ENCODE measurements around the gene NAPG. TPM values are rescaled to one million over a fixed set of nuclear protein-coding genes. Genes with fewer than 3 reads are reported as not detected.
"Not testable (repeated sequence)": the region's sequence is repeated elsewhere in the genome, so short reads cannot be mapped to it uniquely, and the experiment has no call there.

NAPG gene
- polyA plus RNA-seq, 5 donors, result 21.5 to 32.2 (median 29.8) TPM

GRCh38 chr18:10544093-10544748 is 18.4 kb downstream of the NAPG start:
- no peak for DNase-seq

GRCh38 chr18:10546557-10547300 is 20.9 kb downstream of the NAPG start:
- no peak for DNase-seq

DNA sequence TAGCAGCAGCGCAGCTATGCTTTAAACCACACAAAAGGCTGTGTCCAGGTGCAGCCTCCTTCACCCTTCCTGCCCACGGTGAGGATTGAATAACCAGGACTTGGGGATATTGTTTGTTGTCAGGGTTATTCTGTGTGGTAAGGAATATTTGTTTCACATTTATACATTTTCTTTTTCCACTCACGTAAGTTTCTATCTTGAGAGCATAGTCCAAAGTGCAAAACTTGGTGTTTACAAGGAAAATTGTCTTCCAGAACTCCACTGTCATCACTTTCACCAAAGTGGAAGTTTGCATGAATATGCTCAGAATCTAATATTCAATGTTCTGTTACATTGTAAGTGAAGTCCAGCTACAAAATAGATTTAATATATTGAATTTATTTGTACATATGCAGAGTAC is 26.4 kb downstream of the NAPG start:
- no peak for DNase-seq

- not testable (repeated sequence) for DNase-seq
These were observed 30.4 kb downstream of the NAPG start for GRCh38 chr18:10556251-10556650.

DNA sequence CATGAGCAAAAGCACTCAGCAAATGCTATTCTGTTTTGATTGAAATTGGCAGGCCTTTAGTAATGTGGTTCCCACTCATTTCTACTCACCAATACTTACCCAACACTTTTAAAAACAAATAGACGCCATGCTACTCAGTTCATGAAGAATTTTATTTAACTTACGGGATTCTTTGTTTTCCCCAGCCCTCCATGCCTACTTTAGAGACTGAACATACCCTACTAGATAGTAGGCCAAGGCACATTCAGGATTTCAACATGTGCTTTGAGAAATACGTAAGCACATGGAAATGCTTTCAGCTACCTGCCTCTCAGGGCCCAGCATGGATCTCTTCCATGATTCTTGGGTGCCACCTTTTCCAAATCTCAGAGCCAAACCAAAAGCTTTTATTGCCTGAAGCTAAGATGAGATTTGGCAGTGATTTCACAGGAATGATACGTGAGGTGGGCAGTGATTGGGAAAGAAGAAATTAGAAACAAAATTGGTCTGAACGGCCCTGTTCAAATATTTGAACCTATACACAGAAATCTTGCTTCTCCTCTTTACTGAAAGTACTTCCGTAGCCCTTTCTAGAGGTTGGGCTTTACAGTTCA is 31.4 kb downstream of the NAPG start:
- no peak for DNase-seq

- no peak for DNase-seq
These were observed 32.6 kb downstream of the NAPG start for GRCh38 chr18:10558243-10558966.

DNA sequence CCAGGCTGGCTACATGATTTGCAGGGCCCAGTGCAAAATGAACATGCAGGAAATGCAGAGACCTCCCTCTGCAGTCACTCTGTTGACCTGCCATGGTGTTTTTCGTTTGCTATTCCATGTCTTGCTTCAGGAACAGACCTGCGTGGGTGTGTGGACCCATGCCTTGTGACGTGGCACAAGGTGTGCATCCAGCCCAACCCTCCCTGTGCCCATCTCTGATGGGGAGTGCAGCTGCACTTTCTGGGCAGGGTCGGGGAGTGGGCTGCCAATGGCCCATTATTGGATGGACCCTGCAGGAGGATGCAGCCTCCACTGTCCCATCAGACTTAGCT is 33.1 kb downstream of the NAPG start:
- no peak for DNase-seq

DNA sequence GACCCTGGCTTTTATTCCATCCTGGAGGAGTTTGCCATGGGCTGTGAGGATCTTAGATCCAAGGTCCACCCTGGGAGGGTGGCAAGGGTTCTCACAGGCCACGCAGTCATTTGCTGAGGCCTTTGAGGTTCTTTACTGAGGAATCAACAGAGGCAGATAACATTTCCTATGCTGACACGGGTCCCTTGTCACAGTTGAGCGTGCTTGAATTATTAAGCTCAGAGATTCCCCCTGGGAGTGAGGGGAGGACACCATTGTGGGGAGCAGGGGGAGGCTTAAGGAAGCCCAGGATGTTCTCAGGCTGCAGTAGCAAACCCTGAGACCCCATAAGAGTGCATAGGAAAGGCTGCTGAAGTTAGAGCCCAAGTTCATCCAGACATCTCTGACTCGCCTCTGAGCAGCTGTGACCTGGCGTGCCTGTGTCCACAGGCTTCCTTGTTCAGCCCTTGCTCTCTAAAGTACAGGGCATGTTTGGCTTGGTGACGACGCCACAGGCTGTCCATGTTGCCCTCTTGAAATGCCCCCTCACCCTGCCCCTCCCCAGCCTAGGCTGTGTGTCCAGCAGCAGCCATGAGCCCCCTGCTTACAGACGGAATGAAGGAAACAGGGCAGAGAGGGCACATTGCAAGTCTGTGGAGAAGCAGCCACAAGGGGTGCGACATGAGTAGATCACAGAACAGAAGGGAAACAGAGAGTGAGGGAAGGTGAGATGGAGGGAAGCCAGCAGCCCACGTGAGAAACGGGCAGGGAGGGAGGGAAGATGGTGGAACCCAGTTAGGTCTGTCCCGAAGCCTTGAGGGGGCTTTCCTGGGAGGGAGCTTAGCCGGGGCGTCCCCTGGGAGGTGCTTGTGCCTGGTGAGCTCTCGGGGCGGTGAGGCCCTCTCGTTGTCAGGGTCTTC is 34.0 kb downstream of the NAPG start:
- peak in 1 of 2 donors; percentile 8 for DNase-seq

DNA sequence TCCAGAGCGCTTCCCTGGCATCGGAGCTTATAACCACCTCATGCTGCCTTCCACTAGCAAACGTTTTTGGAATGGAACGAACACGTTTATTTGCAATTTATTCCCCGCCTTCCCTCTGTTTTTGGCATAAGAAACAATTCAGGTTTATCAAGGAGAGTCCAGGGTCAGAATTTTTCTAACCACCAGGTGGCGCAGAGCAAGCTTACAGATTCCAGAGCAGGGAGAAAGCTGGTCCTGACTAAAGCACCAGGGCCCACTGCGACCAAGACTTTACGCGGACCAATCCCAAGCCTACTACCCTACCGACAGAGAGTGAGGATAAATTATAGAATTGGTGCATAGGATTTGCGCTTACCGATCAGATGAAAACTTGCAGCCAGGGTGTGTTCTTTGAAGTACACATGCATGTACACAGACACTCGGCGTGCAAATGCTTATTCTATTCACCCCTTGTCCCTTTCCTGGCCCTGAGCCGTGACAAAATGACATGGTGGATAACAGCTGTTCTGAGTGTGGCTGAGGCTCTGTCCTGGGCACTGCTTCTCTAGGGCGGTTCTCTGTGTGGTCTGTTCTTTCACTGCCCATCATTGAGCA is 34.7 kb downstream of the NAPG start:
- DNase-seq, result peak; percentile 63 to 73

DNA sequence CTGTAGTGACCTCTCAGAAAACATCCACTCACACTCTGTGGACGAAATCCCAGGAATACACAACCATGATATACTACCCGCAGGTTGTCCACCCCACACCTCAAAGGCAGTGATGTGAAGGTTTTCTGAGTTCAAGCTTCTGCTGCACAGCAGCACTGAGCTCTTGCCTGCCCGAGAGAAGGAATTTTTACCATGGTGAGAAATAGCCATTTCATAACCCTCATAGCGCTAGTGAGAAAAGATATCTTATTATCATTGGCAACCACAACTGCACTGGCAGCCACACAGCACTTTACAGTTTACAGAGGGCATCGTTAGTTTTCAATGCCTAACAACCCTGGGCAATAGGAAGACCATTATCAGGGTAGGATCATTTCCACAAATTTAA is 36.9 kb downstream of the NAPG start:
- no peak for DNase-seq

- no peak for DNase-seq
These were observed 38.1 kb downstream of the NAPG start for GRCh38 chr18:10563886-10564285.

GRCh38 chr18:10564975-10565773 is 39.3 kb downstream of the NAPG start:
- DNase-seq, result no peak

DNA sequence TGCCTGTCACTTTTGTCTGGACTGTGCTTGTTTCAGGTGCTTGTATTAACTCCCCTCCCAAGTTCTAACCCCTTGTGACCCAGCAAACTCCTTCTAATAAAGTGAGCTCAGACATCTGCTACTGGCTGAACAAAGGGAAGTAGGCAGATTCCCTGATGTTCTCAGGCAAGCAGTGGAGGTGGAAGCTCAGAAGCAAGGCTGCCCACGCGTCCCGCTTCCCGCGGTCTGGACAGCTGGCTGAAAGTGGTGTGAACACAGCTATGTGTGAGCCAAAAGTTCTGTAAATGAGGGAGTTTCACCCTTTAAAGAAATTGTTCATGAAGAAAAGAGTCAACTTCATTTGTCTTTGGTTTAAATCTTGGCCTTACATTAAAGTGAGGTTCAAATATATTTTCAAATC is 40.0 kb downstream of the NAPG start:
- no peak for DNase-seq

- no peak for DNase-seq
These were observed 40.6 kb downstream of the NAPG start for GRCh38 chr18:10566390-10566789.

DNA sequence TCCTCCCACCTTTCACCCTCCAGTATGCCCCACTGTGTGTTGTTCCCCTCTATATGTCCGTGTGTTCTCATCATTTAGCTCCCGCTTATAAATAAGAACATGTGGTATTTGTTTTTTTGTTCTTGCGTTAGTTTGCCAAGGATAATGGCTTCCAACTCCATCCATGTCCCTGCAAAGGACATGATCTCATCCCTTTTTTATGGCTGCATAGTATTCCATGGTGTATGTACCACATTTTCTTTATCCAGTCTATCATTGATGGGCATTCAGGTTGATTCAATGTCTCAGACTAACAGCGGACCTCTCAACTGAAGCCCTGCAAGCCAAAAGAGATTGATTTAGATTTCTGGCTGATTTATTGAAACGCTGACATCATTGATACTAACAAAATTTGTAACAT is 44.1 kb downstream of the NAPG start:
- not testable (repeated sequence) for DNase-seq

- no peak for DNase-seq
These were observed 44.8 kb downstream of the NAPG start for GRCh38 chr18:10570622-10571021.

- DNase-seq, result no peak
These were observed 45.7 kb downstream of the NAPG start for GRCh38 chr18:10571537-10571936.

DNA sequence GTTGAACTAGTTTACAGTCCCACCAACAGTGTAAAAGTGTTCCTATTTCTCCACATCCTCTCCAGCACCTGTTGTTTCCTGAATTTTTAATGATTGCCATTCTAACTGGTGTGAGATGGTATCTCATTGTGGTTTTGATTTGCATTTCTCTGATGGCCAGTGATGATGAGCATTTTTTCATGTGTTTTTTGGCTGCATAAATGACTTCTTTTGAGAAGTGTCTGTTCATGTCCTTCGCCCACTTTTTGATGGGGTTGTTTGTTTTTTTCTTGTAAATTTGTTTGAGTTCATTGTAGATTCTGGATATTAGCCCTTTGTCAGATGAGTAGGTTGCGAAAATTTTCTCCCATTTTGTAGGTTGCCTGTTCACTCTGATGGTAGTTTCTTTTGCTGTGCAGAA is 47.4 kb downstream of the NAPG start:
- DNase-seq, result not testable (repeated sequence)

- DNase-seq, result not testable (repeated sequence)
These were observed 48.6 kb downstream of the NAPG start for GRCh38 chr18:10574412-10574811.
